Stromal cell of bone marrow (primary cell): ENCODE data around the gene ARMC9.

Experiments
- DNase-seq: peaks from one replicate; pipeline ENCODE4 v3.0.0-alpha.2; 2012; ENCODE audit warnings: low read depth

The ARMC9 gene

DNA sequence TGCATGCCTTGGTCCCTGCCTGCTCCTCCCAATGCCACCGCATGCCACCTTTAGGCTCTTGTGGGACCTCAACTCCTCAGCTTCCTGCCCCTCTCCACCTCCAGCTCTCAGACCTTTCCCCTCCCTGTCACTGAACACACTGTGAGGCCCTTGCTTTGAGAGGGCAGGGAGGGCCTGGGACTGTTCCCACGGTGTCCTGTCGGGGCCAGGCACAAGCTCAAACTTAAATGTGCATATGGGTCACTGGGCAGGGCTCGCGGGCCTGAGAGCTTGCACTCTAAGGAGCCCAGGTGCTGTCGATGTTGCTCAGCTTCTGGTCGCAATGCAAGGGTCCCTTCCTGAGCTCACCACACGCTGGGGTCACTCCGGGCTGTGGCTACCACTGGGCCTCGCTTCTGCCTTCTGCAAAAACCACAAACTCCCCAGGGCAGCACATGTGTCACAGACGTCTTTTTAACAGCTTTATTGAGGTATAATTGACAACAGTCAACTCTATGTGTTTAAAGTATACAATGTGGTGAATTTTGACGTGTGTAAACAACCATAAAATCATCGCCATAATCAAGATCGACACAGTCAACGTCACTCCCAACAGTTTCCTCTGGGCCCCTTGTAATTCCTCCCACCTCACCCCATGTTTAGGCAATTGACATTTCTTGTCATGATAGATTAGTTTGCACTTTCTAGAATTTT is 185.1 kb downstream of the ARMC9 start:
- DNase-seq, result no peak

DNA sequence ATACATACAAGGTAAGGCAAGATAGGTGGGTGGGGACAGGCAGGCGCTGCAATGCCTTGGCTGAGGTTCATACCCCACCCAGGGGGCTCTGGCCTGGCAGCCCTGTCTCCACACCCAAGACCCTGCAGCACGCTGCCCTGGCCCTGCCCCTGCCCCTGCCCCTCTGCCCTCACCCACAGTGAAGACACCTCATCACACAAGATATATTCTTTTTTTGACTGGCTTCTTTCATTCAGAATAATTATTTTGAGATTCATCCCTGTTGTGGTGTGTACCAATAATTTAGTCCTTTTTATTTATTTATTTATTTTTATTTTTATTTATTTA is 185.6 kb downstream of the ARMC9 start:
- no peak for DNase-seq

GRCh38 chr2:231384970-231385369 is 186.5 kb downstream of the ARMC9 start:
- no peak for DNase-seq

DNA sequence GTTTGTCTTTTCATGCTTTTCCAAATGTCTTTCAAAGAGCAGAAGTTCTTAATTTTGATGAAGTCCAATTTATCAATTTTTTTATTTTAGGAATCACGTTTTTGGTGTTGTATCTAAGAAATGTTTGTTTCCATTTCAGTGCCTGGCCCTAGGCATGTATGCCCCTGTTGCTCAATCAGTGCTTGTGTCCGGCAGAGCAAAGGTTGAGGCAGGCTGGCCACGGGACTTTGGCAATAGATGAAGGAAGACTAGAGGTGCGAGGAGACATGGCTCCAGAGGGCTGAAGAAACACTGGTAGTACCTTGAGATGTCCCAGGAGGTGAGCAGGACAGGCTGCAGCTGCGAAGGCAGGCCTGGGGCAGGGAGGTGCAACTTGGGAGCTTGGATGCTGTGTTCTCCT is 187.0 kb downstream of the ARMC9 start:
- no peak for DNase-seq

DNA sequence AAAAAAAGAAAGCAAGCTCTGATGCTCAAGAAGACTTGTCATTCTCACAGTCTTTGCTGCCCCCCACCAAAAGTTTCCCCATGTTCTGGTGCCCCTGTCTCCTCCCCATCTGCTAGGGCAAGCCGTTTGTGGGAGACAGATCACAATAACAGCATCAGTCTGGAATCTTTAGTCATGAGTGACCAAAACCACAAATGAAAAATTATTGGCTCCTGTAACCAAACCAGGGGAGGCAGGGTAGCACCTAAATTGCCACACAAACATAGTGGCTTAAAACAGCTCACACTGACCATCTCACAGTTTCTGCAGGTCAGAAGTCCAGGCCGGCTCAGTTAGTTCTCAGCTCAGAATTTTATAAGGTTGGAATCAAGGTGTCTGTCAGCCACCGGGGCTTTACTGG is 188.0 kb downstream of the ARMC9 start:
- DNase-seq, result peak; percentile 45

DNA sequence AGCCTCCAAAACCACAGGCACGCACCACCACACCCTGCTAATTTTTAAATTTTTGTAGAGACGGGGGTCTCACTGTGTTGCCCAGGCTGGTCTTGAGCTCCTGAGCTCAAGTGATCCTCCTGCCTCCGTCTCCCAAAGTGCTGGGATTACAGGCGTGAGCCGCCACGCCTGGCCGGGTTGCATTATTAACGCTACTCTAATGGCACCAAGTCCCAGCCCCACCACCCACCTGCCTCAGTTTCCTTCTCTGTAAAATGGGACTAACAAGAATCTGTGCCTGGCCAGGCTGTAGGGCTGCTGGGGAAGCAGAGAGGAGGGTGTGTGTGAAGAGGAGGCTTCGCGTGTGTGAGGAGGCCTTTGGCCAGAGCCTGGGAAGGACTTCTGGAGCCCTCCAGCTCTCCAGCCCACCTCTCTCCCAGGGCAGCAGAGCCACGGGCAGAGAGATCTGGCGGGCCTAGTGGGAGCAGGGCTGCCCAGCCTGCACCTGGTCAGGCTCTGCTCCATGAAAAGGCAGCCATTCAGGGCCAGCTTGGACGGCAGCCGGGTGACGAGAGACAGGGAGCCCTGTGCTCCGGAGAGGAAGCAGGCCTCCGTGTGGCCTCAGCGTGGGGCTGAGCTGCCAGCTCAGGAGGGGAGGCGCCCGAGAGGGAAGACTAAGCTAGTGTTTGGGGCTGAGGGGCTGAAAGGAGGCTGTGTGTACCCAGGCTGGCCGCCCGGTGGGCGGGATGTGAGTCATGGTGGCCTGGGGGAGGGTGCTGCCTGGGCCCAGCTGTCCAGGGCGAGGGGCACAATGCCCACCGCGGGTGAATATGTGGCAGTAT is 189.7 kb downstream of the ARMC9 start:
- no peak for DNase-seq

GRCh38 chr2:231388725-231389346 is 190.4 kb downstream of the ARMC9 start:
- DNase-seq, result no peak

GRCh38 chr2:231390667-231391066 is 192.2 kb downstream of the ARMC9 start:
- DNase-seq, result no peak

DNA sequence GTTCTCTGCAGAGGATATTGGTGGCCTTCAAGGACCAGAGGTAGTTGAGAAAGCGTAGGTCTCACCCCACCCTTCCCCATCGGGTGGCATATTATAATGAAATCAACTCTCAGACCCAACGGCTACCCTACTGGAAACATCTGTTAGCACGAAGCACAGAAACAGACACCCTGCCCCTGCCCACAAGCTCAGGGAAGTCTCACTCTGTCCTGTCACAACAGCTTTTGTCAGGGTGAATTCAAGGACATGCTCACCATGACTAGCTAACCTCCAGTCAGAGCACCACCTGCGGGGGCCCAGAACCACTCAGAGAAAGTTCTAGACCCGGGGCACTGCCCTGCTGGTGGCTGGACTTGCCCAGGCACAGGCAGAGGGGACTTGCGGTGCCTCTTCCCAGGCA is 193.6 kb downstream of the ARMC9 start:
- no peak for DNase-seq

DNA sequence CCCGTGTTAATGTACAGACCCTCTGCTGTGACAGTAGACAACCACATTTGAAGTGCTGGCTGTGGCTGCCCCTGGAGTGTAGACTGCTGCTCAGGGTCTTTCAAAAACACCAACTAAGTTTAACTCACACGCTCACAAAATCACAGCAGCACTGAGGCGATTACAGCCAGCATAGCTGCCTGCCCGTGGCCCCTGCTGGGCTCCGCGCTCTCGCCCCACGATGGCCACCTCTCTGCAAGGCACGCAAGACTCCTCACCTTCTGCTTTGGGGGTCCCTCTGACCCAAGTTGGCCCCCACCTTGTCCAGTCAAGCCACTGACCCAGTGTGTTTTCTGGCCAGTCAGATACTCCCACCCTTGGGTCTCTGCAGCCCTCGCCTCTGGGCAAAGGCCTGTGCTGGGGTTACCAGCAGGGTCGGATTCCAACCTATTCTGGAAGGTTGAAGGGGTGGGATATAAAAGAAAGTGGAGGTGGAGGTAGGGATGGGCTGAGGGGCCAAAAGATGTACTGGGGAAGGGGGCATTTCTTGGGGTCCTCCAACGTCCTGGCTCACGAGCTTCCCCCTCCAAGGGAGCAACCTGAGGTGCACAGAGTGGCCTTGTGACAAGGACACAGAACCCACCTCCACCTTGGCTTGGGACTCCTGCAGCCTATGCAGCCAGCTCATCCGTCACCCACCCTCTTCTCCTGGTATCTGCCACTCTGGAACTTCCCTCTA is 194.2 kb downstream of the ARMC9 start:
- DNase-seq, result no peak

- no peak for DNase-seq
These were observed 195.0 kb downstream of the ARMC9 start for GRCh38 chr2:231393149-231394131.

DNA sequence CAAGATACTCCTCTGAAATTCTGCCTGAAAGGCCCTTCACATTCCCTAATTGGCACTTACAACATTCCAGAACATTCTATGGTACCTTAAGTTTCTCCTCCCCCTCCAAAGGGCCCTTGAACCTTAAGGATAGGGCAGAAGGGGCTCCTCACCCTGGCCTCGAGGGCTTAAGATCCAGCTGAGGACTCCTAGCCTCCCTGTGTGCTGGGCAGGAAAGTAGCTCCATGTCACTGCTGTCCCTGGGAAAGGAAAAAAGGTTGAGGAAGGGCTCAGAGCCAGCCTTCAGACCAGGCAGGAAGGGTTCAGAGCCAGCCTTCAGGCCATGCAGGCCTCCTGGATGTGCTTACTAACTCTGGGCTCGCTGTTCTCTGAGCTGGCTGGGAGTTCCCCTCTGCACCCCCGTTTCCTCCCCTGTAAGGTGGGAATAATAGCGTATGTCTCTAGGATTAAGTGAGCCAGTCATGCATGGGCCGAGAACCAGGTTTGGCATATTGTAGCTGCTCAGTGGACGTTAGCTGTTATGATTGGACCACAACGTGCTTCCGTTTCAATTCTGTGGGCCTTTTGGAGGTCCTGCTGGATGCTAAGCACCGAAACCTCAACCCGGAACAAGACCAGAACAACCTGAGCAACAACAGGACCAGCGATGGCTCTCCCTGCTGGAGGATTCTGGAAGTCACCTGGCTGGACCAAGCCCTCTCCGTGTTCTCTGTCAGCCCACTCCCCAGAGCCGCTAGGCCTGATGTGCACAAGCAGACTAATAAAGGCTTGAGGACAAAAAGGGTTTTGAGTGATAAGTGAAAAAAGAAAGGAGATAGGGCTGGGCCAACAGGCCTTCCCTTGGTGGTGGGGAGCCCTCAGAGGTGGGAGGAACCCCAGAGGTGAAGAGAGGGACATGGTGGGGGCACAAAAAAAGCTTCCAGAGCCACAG is 196.0 kb downstream of the ARMC9 start:
- no peak for DNase-seq

GRCh38 chr2:231395188-231396057 is 197.0 kb downstream of the ARMC9 start, which contains the start of gene B3GNT7:
TSS of gene B3GNT7 (plus strand) at chr2:231395710. CDS start at chr2:231395804, 94 bp downstream.
- DNase-seq, result no peak

- DNase-seq, result no peak
These were observed 197.8 kb downstream of the ARMC9 start for GRCh38 chr2:231396058-231396821.

DNA sequence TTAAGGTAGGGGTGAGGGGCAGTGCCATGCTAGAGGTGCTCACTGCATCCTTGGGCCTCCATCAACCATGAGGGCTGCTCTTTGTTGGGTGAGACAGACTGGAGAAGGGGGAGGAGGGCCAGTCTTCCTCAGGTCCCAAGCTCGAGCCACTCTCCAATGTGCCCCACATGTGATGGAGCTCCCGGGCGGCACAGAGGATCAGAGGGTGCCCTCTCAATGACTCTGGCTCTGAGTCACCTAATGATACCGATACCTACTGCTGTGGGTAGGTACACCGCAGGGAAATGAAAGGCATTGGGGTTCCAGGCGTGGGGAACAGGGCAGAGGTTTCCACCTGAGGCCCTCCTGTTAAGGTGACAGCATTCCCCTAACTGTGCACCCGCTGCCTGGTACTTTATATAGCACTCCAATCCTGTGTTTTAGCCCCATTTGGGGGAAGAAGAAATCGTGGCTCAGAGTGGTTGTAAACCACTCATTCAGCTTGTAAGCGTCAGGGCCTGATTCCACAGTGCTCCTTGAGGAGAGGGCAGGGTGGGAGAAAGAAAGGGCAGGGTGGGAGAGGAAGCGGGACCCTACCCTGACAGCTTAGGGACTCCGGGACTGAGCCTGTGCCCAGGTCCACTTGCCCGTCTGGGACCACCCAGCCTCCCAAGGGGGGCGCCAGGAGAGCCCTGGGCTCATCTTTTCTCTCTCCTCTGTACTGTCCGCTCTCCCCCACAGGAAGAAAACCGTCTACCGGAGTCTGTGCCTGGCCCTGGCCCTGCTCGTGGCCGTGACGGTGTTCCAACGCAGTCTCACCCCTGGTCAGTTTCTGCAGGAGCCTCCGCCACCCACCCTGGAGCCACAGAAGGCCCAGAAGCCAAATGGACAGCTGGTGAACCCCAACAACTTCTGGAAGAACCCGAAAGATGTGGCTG is 198.8 kb downstream of the ARMC9 start:
- no peak for DNase-seq

DNA sequence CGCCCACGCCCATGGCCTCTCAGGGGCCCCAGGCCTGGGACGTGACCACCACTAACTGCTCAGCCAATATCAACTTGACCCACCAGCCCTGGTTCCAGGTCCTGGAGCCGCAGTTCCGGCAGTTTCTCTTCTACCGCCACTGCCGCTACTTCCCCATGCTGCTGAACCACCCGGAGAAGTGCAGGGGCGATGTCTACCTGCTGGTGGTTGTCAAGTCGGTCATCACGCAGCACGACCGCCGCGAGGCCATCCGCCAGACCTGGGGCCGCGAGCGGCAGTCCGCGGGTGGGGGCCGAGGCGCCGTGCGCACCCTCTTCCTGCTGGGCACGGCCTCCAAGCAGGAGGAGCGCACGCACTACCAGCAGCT is 199.5 kb downstream of the ARMC9 start:
- no peak for DNase-seq

DNA sequence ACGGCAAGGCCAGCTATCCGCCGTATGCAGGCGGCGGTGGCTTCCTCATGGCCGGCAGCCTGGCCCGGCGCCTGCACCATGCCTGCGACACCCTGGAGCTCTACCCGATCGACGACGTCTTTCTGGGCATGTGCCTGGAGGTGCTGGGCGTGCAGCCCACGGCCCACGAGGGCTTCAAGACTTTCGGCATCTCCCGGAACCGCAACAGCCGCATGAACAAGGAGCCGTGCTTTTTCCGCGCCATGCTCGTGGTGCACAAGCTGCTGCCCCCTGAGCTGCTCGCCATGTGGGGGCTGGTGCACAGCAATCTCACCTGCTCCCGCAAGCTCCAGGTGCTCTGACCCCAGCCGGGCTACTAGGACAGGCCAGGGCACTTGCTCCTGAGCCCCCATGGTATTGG is 200.2 kb downstream of the ARMC9 start:
- DNase-seq, result no peak
